SIG-M5 treated with dmso at 0.1 percent for 504 hours (cell line): ENCODE data around the gene FOXD3.

Experiments
- DNase-seq: peaks from one replicate; lab custom pipeline; 2025; ENCODE audit not compliant: unreplicated experiment; lab: John Stamatoyannopoulos, UW

Gene FOXD3

GRCh38 chr1:63320022-63320721 is 2.2 kb upstream of the FOXD3 start:
- no peak for DNase-seq

- DNase-seq = no peak
Observed at GRCh38 chr1:63321066-63321784, 1.1 kb upstream of the FOXD3 start.

GRCh38 chr1:63321785-63322113 is 618 bp upstream of the FOXD3 start:
- DNase-seq = no peak

- DNase-seq = no peak
Observed at GRCh38 chr1:63322944-63323864, 837 bp downstream of the FOXD3 start.

- DNase-seq = no peak
Observed at GRCh38 chr1:63323865-63324778, 1.8 kb downstream of the FOXD3 start.

- DNase-seq = no peak
Observed at GRCh38 chr1:63324779-63325119, 2.4 kb downstream of the FOXD3 start.

GRCh38 chr1:63325279-63325985 is 3.1 kb downstream of the FOXD3 start:
- no peak for DNase-seq

GRCh38 chr1:63326106-63326472 is 3.7 kb downstream of the FOXD3 start:
- no peak for DNase-seq

- no peak for DNase-seq
Observed at GRCh38 chr1:63326473-63327380, 4.4 kb downstream of the FOXD3 start.

GRCh38 chr1:63327417-63328054 is 5.2 kb downstream of the FOXD3 start:
- DNase-seq = peak; percentile 50

- no peak for DNase-seq
Observed at GRCh38 chr1:63328122-63328521, 5.8 kb downstream of the FOXD3 start.

GRCh38 chr1:63328781-63329180 is 6.4 kb downstream of the FOXD3 start:
- no peak for DNase-seq

GRCh38 chr1:63329621-63330330 is 7.4 kb downstream of the FOXD3 start:
- no peak for DNase-seq

GRCh38 chr1:63330331-63330916 is 8.1 kb downstream of the FOXD3 start:
- no peak for DNase-seq

- DNase-seq = peak; percentile 28
Observed at GRCh38 chr1:63342402-63342801, 20.0 kb downstream of the FOXD3 start.

- DNase-seq = no peak
Observed at GRCh38 chr1:63343922-63344321, 21.6 kb downstream of the FOXD3 start.

- DNase-seq = no peak
Observed at GRCh38 chr1:63350320-63350719, 28.0 kb downstream of the FOXD3 start.

GRCh38 chr1:63352736-63353135 is 30.4 kb downstream of the FOXD3 start:
- no peak for DNase-seq
